ENCODE data around the gene STAM. TPM values are rescaled to one million over a fixed set of nuclear protein-coding genes. Genes with fewer than 3 reads are reported as not detected.

STAM gene
- total RNA-seq, 1 donor from 2014 or later, result 22.2 TPM

- no peak for DNase-seq (ENCODE audit: extremely low read depth, low read depth, low spot score)
Observed at GRCh38 chr10:17671307-17671706, 27.4 kb downstream of the STAM start.

GRCh38 chr10:17673471-17674061 is 29.6 kb downstream of the STAM start:
- no peak for DNase-seq (ENCODE audit: extremely low read depth, low read depth, low spot score)

GRCh38 chr10:17674566-17674965 is 30.6 kb downstream of the STAM start:
- DNase-seq (ENCODE audit: extremely low read depth, low read depth, low spot score), result no peak

- DNase-seq (ENCODE audit: extremely low read depth, low read depth, low spot score), result no peak
Observed at GRCh38 chr10:17675638-17676037, 31.7 kb downstream of the STAM start.

- no peak for DNase-seq (ENCODE audit: extremely low read depth, low read depth, low spot score)
Observed at GRCh38 chr10:17676919-17677318, 33.0 kb downstream of the STAM start.

GRCh38 chr10:17682236-17682946 is 38.4 kb downstream of the STAM start:
- no peak for DNase-seq (ENCODE audit: extremely low read depth, low read depth, low spot score)

GRCh38 chr10:17683541-17683940 is 39.6 kb downstream of the STAM start:
- no peak for DNase-seq (ENCODE audit: extremely low read depth, low read depth, low spot score)

GRCh38 chr10:17684537-17684936 is 40.6 kb downstream of the STAM start:
- DNase-seq (ENCODE audit: extremely low read depth, low read depth, low spot score), result no peak

GRCh38 chr10:17685233-17685840 is 41.4 kb downstream of the STAM start:
- no peak for DNase-seq (ENCODE audit: extremely low read depth, low read depth, low spot score)

GRCh38 chr10:17687117-17687831 is 43.3 kb downstream of the STAM start:
- DNase-seq (ENCODE audit: extremely low read depth, low read depth, low spot score), result no peak

GRCh38 chr10:17689137-17689536 is 45.2 kb downstream of the STAM start:
- DNase-seq (ENCODE audit: extremely low read depth, low read depth, low spot score), result no peak

- no peak for DNase-seq (ENCODE audit: extremely low read depth, low read depth, low spot score)
Observed at GRCh38 chr10:17693009-17693408, 49.1 kb downstream of the STAM start.

- no peak for DNase-seq (ENCODE audit: extremely low read depth, low read depth, low spot score)
Observed at GRCh38 chr10:17698696-17699095, 54.7 kb downstream of the STAM start.

GRCh38 chr10:17701301-17701700 is 57.4 kb downstream of the STAM start:
- DNase-seq (ENCODE audit: extremely low read depth, low read depth, low spot score), result no peak

- DNase-seq (ENCODE audit: extremely low read depth, low read depth, low spot score), result no peak
Observed at GRCh38 chr10:17703706-17704105, 59.8 kb downstream of the STAM start.

- no peak for DNase-seq (ENCODE audit: extremely low read depth, low read depth, low spot score)
Observed at GRCh38 chr10:17708821-17709220, 64.9 kb downstream of the STAM start.

- no peak for DNase-seq (ENCODE audit: extremely low read depth, low read depth, low spot score)
Observed at GRCh38 chr10:17709492-17709891, 65.5 kb downstream of the STAM start.

GRCh38 chr10:17710181-17710580 is 66.2 kb downstream of the STAM start:
- no peak for DNase-seq (ENCODE audit: extremely low read depth, low read depth, low spot score)

- no peak for DNase-seq (ENCODE audit: extremely low read depth, low read depth, low spot score)
Observed at GRCh38 chr10:17712053-17712452, 68.1 kb downstream of the STAM start.

GRCh38 chr10:17712717-17713471 is 68.9 kb downstream of the STAM start:
- no peak for DNase-seq (ENCODE audit: extremely low read depth, low read depth, low spot score)

GRCh38 chr10:17713758-17714157 is 69.8 kb downstream of the STAM start:
- no peak for DNase-seq (ENCODE audit: extremely low read depth, low read depth, low spot score)

All from glomerular endothelial cell (primary cell).